Activated T-cell treated with anti-CD3 and anti-CD28 coated beads for 1 hour (primary cell): ENCODE measurements around the gene NEGR1.

Experiments
- DNase-seq: peaks from one replicate; pipeline ENCODE4 v3.0.0-alpha.2; 2020; ENCODE audit warnings: low read depth

NEGR1 gene

DNA sequence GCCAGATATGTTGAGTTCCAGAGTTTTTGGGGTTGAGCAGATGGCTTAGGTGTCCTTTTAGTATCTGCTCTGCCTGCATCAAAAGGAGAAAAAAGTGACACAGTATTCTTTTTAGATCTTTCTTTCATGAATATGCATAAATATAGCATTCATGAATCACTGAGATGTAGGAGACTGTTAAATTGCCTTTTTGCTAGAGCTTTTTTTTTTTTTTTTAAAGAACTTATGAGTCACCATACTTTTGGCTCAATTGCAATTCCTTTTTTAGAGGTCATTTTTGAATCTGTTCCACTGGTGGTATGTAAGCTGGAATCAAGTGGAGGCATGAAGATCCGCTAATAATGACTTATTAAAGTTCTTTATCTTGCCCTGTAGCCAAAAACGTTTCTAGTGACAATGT is 720.6 kb downstream of the NEGR1 start:
- DNase-seq = no peak

DNA sequence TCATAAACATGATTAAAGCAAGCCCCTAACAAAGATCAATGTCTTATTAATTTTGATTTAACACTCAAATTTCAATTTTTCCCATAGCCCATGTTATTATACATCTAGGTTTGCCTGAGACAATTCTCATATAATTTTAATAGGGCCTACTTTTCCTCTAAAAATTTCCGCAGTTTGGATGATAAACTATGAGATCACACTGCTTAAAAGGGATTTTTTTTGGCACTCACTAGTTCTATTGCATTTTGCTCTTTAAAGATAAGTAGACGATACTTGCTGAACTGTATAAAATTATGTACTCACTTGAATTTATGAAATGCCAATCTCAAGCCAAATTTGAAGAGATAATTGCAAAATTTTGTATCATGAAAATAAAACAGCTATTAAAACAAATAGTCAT is 721.1 kb downstream of the NEGR1 start:
- no peak for DNase-seq

DNA sequence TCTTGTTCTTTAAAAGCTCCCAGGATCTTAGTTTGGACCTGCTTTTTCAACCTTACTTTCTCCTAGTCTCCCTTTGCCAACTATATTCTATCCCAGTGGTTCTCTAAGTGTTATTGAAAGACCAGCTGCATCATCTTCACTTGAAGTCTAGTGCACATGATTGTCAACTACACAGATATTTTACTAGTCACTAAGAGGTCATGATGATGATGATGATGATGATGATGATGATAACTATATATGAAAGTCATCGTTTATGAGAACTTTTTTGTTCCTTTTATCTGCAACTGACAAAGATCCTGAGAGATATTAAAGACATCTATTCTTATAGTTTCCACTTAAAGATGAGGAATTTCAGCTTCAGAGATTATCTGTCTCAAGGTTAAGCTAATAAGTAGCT is 722.5 kb downstream of the NEGR1 start:
- DNase-seq = no peak

DNA sequence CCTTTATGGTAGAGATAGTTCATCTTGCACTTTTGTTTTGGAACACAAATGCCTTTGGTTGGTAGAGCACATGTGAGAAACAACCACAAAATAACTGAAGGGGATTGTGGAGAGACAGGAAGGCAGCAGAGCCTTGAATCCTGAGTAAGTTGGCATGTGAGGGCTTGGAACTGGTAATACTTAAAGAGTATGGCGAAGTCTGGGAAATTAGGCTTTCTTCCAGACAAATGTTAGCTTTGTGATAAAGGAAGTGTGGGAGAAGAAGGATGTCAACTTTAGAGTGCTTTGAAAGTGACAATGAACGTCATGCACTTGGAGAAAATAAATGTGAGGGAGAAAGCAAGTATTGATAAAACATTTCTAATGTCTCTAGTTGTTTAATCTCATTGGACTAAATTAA is 725.2 kb downstream of the NEGR1 start:
- no peak for DNase-seq

DNA sequence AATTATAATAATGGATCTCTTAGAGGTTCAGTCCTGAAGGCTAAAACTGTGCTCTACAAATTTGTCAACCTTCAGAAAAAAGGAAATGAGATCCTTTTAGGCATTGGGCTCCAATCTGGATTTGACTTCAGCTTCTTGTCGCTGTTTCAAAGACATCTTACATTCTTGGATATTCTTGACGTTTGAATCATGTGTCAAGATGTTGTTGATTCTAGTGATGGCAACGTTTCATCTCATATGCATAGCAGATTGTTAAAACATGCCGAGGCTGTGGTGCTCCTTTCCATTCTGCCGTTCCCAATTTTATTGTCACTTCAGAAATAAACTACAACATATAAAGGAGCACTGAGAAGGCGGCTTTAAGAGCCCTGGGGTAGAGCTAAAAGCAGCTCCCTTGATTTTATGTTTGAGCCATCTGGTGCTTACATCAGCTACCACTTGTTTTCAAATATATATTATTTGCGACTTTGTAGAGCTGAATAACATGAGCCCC is 733.9 kb downstream of the NEGR1 start:
- no peak for DNase-seq

DNA sequence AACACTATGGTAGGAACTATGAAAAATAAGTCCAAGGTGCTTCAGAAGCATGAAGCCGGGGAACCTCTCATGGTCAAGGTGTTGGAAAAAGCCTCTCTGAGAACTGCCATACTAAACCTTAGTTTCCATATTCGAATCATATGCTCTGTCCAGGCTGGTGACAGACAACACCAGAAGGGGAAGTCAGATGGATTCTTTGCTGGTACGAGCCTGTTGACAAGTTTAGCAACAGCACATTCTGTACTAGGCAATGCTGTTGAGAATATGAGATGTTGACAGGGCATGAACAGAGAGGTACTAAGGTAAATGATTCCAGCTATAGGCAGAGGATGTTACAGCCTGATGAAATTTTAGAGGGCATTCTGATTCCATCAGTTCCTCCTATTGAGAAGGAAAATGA is 740.2 kb downstream of the NEGR1 start:
- DNase-seq = no peak

DNA sequence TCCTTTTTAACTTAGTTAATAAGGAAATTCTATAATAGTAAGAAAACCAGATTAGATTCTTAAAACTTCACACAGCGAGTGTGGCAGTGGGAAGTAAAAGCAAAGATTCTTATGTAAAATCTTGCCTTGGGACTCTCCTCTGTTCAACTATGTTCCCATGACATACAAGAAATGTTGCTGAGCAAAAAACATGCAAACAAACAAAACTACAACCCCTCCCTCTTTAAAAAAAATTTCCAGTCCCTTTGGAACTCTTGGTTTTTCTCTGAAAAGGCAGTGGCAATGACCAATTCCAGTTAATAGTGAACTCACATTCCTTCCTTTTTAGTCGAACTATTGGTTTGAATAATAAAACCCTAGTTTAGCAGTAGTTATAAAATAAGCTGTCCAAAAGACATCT is 748.4 kb downstream of the NEGR1 start:
- no peak for DNase-seq

DNA sequence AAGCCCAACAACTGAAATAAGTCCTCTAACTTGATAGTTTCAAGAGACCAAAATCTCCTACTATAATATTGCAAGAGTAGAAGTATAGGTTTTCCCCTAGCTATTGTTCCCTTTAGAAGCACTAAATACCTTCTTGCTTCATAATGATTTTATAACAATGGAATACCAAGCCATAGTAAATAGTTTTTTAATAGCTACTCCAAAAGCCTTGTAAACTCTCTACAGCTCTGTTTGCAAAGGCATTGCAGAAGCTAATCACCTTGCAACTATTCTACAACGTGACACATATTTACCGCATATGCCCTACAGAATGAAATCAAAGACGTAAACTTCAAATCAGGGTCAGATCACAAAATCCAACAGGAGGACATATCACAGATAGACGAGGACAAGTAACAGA is 750.0 kb downstream of the NEGR1 start:
- no peak for DNase-seq

DNA sequence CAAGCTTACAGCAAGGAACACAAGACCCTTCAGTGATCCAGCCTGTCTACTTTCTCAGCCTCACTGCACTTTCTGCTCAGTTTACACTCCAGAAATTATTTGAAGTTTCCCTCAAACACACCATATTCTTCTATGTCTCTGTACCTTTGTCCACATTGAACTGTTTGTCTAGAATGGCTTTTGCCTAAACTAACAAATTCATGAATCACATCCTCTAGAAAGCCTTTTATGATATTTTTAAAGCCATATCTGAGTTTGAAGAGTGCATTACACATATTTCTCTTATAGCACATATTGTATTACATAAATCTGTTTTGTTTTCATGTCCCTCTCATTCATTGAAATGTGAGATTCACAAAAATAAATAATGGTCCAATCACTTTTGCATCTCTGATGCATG is 755.5 kb downstream of the NEGR1 start:
- DNase-seq = no peak

DNA sequence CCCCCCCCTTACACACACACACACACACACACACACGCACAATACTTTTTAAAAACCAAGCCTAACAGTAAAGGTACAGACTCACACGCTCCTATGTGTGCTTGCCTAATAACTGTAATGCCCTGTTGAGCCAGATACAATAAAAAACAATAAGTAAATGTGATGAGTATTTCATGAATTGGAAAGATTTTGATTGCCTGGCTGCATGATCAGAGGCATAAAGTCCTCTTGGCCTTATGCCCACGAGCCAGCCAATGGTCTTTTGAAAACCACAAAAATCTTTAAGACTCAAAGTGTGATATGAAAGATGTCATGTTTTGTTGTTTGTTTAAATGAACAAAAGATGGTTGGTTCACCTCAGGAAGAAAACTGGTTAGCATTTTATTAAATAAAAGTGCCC is 759.6 kb downstream of the NEGR1 start:
- no peak for DNase-seq

DNA sequence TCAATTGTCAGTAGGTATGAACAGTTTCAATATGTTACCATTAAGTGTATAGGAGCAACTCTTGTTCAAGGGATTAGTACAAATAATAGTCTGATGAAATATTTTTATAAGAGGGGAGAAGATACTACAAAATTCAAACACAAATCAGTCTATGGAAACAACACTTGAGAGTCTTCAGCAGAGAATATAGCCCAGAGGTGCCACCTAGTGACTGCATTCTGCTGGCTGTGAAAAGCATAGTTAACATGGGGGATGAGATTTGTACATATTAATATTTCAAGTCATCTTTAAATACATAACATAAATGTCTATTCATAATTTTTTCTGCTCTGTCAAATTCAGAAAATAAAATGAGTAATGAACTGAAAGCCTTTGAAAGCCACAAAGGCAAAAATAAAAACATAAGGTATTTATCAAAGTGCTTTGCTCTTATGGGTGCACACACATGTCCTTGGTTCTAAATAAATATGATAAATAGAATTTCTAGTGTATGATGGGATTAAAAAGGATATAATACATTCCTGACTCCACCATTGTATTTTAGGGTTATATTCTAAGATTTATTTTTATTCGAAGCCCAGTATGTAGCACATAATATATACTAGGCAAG is 760.6 kb downstream of the NEGR1 start:
- DNase-seq = no peak

DNA sequence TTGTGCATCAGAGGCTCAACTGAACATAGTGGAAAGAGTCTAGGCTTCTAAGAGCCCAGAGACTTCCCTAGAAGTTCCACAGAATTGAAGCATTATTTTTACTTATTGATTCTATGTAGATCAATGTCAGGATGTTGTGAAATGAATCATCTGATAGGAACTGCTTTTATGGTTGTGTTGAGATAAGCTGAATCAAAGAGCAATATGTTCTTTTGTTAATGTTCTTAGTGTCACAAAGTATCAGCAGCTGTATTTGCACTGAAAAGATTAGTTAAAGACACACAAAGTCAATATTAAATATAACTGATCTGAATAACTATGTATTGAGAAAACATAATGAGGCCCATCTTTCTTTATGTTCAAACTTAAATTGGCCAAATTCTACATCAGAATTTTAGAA is 770.8 kb downstream of the NEGR1 start:
- DNase-seq = no peak

DNA sequence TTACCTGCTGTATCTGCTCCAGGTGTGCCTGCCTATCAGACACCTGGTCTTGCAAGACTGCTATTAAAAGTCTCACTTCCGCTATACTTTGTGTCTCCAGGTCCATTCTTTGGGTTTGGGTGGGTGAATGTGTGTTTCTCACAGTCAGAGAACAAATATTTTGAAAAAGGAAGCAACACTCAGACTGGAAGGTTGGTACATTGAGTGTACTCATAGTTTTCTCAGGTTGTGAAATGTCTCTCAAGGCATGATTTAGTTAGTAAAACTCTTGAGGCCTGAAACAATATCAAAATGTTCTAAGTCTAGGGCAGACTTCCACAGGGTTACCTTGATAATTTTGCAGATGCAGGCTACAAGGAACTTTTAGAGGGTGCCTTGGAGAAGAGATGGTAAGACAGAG is 771.6 kb downstream of the NEGR1 start:
- no peak for DNase-seq

DNA sequence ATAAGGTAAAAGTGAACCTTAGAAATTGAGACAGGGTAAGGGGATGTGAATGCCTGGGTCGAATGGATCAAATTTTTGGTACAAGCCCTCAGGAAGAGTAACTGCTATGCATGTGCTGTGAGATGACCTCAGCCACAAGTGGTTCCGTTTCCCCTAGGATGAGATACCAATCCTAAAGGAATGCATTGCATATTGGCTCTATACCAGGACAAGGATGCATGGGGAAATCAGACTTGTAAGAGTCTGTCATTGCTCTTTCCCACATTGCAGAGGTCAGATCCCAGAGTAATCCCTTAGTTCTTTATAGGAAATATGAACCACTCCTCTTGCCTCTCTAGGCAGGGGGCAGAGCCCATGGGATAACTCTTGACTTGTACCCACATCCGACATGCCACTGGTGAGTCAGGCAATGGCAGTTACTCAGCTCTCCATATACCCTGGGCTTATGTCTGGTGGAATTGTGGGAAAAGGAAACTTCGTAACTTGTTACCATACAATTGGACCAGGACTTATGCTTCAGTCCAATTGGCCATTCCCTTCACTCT is 773.2 kb downstream of the NEGR1 start:
- DNase-seq = no peak

DNA sequence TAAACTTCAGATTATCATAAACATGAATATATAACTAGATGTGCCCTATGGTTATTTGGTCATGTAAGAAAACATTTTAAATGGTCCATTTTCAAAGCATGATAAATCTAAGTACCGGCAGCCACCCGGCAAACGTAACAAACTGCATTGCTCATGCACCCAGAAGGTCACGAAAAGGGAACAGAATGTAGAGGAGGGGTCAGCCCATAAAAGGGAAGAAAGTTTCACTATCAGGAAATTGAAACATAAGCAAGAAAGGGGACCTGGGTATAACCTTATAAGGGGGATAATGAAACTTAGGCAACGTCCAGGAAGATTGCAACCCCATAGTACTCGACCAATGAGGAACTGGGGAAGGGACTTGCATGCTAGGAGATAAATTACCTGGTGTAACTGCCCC is 780.3 kb downstream of the NEGR1 start:
- DNase-seq = no peak

DNA sequence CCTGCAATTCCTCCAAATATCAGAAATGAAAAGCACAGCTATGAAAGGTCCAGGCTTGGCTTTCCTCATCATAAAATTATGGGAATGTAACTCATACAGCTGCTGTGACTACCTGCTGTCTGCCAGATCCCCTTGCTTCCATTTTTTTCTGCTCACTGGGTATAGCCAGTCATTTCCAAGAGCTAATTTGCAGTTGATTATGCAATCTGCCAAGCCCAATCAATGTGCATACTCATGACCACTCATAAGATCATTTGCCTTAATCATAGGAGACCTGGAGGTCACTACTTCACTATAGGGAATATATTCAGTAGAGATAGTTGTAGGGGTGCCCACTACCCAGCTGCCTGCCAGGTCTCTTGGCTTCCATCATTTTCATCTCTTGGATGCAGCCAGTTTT is 783.8 kb downstream of the NEGR1 start:
- DNase-seq = no peak

DNA sequence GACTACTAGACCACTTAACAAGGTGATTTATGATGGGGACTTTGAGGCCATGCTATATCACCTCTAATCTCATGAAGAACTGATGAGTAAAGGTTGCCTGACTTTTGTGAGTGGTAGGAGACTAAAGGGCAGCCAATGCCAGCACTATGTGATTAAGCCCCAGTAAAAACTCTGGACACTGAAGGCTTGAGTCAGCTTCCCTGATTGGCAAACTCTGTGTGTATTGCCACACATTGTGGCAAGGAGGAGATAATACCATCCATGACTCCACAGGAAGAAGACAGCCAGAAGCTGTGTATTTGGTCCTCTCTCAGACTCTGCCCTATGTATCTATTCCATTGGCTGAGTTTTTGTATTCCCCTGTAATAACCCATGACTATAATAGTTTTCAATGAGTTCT is 788.2 kb downstream of the NEGR1 start:
- DNase-seq = no peak

DNA sequence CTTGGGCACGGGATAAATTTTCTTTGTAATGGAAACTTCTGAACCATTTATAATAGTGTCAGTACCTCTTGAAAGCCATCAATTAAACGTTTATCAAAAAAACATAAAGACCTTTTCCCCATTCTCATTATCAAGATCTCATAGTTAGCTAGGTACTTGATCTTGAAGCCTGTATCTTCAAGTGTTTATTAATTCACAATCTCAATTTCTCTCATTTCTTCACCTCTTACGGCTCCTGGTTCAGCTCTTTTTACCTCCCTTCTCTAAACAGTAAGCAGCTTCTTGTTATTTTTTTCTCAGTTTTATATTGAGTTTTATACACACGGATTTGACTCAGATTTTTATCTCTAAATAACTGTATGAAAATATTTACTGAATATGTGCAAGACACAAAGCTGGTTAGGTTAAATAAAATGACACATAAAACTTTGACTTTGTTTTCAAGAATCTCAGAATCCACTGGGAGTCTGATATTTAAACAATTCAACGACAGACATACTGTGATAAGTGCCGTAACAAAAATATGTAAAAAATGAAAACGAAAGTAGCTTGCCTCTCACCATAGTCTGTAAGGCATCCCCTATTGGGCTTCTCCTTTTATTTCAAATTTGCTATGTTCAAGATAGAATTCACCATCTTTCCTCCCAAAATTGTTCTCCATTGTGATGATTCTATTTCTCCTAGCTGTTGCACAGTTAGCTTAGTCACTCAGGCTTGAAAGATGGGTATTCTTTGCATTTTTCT is 789.9 kb downstream of the NEGR1 start:
- DNase-seq = no peak

DNA sequence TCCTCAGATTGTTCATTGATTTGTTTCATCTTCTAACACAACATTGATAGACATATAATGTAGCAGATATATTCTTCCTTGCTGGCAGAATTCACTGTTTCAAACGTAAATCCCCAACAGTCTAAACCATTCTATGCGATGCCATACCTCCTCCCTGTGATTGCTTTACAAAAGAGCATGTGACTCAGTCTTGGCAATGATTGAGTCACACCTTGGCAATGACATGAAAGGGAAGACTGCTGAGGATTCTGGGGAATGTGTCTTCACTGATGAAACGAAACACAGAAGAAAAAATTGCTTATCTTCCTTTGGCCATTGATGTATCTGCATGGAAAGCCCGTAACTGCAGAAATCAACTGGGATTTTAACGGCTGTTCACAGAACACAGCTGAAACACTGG is 791.9 kb downstream of the NEGR1 start:
- no peak for DNase-seq

DNA sequence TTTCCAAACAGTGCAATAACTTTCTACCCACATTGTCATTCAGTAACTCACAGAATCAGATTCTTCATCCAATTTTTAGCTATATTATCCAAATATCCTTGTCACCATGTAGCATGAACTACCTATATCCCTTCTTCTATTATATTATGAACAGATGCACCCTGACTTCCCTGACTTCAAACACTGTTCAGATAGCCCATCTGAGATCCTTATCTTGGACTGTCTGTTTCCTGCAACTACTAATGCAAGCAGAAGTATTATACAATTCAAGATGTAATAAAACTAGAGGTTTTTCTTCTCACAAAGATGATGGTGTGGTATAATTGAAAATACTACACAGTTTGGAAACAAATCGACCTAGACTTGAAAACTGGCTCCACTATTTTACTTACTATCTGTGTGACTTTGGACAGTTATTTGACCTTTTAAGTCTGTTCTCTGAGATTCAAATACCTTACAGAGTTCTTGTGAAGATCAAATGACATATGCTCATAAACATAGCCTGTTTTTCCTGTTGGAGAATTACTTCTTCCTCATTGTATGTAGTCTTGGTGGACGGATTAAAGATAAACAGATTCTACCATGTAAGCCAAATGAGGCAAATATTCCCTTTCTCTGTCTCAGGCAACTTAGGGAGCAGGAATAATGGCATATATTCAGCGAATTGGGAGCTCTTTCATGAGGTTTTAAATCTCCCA is 793.6 kb downstream of the NEGR1 start:
- no peak for DNase-seq

DNA sequence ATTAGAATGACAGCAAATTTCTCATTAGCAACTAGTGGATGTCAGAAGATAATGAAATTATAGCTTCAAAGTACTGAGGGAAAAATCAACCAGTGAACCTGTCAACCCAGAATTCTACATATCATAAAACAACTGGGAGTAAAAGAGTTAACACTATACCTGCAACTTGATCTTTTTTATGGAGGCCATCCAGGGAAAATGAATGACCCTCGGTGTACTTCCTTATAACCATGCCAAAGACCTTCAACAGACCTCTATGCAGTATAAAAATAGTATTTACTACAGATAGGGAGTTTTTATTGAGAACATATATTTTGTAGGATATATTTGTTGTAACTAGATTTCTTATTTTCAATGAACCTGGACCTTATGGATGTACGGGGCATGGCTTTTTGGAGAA is 809.0 kb downstream of the NEGR1 start:
- no peak for DNase-seq

DNA sequence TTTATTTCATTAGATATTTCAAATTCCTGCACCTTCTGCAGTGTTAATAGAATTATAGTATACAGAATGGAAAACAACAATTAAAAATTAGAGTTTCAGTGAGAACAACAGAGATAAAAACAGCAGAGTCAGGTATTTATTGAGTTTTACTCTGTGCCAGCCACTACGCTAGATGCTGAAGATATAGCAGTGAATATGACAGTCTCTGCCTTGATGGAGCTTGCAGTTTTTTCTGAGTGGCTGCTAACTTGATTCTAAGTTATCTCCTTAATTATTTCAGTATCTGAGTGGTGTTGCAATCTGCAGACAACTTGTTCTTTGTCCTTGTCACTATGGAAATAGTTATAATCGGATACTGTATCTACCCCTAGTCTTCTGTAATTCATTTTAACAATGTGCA is 817.2 kb downstream of the NEGR1 start:
- no peak for DNase-seq

DNA sequence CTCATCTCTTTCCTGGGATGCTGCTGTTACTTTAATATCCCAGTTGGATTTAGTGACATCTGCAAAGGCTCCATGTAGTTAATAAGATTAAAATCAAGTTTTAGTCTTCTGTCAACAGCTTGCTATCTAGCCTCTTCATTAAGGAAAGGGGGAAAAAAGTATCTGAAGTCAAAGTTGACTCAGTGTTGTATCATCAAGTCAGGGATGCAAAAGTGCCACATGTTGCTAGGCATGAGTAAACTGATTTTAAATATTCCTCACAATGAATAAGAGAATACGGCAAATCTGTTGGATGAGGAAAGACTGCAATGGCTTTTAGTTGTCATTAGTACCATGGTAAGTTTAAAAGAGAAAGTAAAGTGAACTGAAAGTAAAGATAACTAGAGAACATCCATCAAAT is 818.3 kb downstream of the NEGR1 start:
- no peak for DNase-seq
